NCI-H2107 treated with DMSO at 0.1 percent for 48 hours (cell line): Measurements from ENCODE around the gene SRSF12.
"Not testable (repeated sequence)": the region's sequence is repeated elsewhere in the genome, so short reads cannot be mapped to it uniquely, and the experiment has no call there.

Experiments
- DNase-seq: peaks from one replicate; lab custom pipeline; 2025; ENCODE audit not compliant: unreplicated experiment; lab: John Stamatoyannopoulos, UW

Gene SRSF12

DNA sequence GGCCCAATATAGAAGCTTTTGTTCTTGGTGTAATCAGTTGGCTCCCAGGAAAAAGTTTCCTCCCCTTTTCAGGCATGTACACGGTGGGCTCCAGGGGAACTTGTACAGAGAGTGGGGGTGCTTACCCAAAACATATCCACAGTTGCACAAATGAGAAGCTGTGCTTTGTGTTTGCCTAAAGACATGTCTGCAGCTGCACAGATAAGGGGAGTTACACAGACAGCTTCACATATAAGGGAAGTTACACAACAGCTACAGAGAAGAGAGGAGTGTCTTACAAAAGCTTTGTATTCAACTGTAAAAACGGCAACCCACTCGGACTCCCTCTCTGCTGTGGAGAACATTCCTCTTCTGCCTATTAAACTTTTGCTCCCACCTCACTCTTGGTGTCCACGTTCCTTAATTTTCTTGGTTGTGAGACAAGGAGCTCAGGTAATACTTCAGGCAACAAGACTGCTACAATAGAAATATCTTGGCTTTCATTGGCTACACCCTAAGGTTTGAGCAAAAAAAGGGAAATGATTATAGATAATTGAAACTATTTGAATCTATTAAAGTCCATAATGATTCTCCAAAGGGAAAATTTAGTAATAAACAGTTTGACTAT, 44.8 kb downstream of the SRSF12 start:
- no peak for DNase-seq

DNA sequence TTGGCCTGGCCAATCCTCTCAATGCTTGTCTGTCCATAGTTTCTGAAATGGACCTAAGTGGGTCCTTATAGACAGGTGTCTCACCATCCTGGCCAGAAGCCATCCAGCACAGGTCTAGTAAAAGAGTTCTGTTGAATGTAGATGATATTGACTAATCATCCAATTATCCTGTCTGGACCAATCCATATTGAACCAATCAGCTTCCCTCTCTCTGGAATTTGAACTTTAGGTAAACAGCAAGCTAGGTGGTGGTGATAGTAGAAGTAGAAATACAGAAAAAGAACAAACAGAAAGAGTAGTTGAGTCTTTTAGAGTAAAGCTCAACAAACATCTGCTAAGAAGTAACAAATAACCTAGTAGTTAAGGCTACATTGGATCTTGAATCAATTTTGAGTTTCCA, 46.8 kb downstream of the SRSF12 start:
- DNase-seq = no peak

DNA sequence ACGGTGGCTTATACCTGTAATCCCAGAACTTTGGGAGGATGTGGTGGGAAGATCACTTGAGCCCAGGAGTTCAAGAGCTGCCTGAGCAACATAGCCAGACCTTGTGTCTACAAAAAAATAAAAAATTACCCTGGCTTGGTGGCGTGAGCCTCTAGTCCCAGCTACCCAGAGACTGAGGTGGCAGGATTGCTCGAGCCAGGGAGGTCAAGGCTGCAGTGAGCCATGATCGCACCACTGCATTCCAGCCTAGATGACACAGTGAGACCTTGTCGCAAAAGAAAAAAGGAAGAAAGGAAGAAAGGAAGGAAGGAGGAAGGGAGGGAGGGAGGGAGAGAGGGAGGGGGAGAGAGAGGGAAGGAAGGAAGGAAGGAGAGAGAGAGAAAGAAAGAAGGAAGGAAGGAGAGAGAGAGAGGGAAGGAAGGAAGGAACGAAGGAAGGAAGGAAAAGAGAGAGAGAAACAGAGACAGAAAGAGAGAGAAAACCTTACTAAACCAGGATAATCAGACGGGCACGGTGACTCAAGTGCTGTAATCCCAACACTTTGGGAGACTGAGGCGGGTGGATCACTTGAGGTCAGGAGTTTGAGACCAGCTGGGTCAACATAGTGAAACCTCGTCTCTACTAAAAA, 48.2 kb downstream of the SRSF12 start:
- DNase-seq = no peak

DNA sequence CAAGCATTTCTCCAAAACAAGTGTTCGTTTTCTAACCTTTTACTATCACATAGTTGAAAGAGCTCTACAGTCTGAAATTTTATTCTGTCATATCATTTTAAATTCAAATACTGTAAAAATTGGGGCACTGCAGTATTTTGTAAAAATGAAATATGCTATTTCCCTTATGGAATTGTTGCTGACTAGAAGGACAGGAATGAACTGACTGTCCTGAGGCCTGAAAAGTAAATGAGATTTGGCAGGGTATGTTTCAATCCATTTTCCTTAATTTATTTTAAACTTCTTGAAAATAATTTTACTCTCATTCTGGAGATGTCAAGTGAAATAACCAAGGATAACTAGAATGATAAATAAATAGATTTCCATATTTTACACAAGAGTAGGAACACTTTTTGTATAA, 49.2 kb downstream of the SRSF12 start:
- DNase-seq = no peak

DNA sequence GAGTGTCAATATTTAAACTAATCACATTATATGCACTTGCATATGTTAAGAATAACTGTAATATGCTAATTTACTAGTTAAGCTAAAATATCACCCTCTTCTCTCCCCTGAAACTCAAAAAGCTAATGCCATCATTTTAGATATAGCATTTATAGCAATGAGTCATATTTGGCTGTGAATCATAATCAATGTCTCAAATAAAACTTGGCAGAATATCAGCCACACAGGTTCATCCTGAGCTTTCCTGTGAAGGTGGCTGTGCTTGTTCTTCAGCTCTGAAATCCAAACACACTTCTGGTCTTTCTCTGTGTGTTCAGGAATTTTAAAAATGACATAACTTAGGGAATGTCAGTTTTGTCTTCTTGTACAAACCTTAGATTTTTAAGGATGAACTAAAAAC, 50.1 kb downstream of the SRSF12 start:
- DNase-seq = no peak

DNA sequence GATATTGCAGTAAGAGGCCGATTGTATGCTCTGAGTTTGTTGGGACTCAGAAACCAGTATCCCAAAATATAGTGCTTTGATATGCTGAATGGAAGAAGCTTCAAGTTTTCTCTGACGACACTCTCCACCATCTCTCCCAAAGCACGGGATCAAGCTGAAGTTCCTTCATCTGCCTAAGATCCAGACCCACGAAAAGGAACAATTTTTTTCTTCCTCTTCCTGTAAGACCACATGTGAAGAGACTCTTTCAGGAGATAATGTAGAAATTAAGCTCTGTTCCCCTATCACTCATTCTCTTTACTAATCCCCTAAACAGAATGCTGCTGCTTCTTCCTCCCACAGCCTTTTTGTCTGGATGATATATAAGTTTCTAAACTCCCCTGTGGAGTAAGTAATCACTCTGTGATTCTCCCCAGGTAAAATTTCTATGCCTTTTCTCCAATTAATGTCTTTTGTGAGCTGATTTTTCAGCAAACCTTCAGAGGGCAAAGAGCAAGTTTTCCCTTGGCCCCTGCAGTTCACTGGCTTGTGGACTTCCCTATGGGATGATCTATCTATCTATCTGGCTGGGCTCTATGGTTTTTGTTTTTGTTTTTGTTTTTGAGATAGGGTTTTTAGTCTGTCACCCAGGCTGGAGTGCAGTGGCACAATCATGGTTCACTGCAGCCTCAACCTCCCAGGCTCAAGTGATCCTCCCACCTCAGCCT, 50.8 kb downstream of the SRSF12 start:
- no peak for DNase-seq

DNA sequence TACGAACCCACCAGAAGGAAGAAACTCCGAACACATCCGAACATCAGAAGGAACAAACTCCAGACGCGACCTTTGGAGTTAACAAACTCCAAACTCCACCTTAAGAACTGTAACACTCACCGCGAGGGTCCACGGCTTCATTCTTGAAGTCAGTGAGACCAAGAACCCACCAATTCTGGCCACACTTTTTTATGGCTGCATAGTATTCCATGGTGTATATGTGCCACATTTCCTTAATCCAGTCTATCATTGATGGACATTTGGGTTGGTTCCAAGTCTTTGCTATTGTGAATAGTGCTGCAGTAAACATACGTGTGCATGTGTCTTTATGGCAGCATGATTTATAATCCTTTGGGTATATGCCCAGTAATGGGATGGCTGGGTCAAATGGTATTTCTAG, 51.8 kb downstream of the SRSF12 start:
- not testable (repeated sequence) for DNase-seq

DNA sequence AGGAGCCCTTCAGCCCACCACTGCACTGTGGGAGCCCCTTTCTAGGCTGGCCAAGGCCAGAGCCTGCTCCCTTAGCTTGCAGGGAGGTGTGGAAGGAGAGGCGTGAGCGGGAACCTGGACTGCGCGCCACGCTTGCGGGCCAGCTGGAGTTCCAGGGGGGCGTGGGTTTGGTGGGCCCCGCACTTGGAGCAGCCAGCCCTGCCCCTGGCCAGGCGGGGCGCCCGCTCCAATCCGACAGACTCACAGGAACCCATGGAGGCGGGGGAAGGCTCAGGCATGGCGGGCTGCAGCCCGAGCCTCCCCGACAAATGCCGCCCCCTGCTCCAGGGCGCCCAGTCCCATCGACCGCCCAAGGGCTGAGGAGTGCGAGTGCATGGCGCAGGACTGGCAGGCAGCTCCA, 52.9 kb downstream of the SRSF12 start:
- DNase-seq = not testable (repeated sequence)

DNA sequence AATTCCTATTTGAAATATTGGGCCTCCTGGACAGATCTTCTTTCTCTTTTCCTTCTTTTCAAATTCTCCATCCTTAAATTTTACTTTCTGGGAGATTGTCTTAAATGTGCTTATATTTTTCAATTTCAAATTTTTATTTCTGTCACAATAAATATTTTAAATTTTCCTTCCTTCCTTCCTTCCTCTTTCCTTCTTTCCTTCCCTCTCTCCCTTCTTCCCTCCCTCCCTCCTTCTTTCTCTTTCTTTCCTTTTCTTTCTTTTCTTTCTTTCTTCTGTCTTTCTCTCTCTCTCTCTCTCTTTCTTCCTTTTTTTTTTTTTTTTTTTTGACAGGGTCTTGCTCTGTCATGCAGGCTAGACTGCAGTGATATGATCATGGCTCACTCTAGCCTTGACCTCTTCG, 54.0 kb downstream of the SRSF12 start:
- no peak for DNase-seq

DNA sequence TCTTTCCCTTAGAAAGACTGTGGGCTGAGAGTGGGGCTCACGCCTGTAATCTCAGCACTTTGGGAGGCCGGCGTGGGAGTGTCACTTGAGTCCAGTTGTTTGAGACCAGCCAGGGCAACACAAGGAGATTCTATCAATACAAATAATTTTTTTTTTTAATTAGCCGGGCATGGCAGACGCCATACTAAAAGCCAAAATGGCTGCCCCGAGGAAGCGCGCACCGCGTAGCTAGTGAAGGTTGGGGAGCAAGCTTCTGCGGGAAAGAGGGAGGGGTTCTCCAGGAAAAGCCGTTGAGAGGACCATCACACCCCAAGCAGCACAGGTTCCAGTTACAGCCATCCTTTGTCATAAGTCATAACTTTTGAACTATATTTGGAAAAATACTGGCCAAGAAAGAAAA, 58.6 kb downstream of the SRSF12 start:
- no peak for DNase-seq

DNA sequence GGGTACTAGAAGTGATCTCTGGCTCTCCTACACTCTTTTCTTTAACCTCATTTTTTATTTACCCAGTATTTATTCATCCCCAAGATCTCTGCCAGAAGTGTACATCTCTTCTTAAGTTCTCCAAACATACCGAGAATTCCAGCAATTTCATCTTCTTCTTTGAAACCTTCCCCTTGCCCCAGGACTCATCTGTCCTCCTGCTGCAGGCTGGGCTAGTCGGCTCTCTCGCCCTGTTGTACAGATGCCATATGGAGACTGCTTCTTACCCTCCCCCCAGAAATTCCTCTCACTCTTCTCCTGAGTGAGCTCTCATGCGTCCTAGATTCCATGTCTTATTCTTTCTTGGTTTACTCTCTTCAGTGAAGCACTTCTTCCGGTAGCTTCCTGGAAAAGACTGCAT, 59.2 kb downstream of the SRSF12 start:
- DNase-seq = no peak

DNA sequence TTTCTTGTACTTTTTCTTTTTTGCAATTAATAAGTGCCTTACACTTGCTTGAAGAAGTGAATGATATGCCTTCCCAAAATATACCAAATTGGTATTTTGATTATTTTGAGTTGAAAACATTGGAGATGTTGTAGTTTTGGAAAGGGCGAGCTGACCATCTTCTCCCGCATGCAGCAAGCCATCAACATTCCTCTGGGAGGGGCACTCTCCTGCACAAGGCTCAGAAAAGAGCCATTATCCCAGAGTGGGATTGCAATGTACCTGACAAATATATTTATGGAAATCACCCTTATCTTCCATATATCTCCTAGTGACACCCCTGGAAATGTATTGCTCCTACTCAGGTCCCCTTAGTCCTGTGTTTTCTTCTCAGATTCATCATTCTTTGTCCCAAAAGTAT, 60.1 kb downstream of the SRSF12 start:
- DNase-seq = no peak

DNA sequence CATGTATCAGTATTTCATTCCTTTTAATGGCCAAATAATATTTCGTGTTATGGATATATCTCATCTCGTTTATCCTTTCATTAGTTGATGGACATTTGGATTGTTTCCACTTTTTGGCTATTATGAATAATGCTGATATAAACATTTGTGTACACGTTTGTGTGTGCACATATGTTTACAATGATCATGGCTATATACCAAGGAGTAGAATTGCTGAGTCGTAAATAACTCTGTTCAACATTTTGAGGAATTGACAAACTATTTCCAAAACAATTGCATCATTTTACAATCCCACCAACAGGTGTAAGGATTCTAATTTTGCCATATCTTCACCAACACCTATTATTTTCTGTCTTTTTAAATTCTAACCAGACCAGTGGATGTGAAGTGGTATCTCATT, 63.7 kb downstream of the SRSF12 start:
- no peak for DNase-seq

DNA sequence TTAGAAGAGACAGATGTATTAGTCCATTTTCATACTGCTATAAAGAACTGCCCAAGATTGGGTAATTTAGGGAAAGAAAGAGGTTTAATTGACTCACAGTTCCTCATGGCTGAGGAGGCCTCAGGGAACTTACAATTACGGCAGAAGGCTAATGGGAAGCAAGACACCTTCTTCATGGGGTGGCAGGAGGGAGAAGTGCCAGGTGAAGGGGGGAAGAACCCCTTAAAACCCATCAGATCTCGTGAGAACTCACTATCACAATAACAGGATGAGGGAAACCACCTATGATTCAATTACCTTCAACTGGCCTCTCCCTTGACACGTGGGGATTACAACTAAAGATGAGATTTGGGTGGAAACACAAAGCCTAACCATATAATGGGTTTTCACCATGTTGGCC, 66.2 kb downstream of the SRSF12 start:
- no peak for DNase-seq

DNA sequence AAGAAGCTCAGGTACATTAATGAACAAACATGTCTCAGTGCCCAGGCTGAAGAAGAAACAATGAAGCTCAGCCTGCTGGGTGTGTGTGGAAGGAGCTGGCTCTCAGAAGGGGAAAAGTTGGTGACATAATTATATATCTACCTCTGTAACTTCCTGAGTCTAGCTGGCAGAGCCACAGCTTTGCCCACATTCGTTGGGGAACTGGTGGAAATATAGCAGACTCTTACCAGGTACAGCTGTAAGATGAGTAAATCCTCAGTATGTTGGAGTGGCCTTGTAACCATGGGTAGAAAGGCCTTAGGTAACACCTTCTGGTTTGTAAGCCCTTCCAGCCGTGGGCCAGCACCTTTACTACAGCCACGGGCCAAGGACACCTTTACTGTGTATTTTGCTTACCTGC, 67.2 kb downstream of the SRSF12 start:
- no peak for DNase-seq

DNA sequence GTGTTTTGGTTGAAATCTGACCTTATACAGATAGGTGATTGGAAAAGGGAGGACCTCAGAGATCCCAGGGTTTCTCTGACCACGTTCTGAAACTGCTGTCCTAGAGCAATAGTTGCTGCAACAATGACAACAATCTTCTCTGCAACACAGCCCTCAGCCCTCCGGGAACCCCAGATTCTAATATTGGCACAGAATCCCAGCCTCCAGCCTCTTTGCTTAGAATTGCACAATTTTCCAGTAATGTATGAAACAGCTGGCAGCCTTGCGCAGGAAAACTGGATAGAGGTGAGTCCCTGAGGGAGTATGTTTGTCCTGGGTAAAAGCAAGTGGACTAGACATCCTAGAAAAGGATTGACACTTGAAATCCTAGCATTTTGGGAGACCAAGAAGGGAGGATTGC, 67.7 kb downstream of the SRSF12 start:
- DNase-seq = no peak

DNA sequence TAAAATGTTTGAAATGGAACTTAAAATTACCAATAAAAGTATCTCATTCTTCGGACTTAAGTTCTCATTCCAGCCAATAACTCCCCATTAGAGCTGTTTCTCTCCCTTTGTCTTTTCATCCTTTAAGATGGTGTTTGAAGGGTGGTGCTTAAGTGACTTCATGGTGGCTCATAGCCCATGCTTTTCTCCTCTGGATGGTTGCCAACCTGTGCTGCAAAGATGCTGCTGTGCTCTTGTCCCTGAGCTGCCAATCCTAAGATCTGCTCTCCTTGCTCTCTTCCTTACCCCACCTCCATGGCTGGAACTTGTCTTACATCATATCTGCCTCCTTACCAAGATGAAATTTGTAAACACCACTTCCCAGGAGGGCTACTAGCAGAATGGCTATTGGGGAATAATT, 68.9 kb downstream of the SRSF12 start:
- no peak for DNase-seq

DNA sequence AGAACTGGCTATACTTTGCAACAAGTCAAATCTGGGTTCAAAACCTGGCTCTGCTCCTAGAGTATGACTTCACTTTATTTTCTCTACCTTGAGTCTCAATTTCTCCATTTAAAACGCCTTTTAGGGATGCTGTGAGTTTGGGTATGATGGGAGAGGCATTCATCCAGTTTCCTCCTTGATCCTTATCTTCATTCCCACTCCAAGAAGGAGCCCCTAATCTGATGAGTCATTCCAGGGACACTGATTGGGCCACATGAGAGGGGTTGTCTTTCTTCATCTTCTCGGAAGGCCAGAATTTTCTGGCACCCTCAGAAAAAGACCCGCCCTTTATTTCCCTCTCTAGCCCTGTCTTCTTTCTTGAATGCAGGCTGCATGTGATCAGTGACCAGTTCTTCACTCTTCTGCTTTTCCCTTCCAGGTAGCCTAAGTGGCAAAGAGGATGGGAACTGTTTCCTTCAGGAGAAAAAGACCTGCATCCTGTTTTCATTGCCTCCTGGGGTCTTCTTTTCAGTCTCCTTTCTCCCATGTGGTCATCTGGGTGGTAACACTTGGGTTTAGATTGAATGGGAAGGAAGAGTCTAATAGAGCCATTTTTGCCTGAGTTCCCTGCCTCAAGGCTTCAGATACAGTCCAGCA, 69.5 kb downstream of the SRSF12 start:
- DNase-seq = no peak

DNA sequence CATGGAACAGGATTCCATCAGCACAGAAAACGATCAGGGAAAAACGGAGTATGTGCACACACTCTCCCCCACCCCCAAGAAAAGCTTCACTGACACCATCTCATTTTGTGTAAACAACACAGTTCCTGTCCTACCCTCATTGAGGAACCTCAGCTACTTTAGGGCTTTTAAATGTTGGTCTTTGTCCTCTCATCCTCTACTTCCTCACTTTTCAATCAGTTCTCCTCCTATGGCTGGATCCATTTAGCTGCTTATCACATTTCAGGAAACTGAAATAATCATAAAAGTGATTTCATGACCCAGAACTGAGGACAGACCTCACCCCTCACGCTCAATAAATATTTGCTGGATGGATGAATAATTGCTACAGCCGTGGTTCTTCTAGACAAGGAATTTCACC, 70.4 kb downstream of the SRSF12 start:
- no peak for DNase-seq
